ENCODE measurements around the gene IL17RD.

DNA sequence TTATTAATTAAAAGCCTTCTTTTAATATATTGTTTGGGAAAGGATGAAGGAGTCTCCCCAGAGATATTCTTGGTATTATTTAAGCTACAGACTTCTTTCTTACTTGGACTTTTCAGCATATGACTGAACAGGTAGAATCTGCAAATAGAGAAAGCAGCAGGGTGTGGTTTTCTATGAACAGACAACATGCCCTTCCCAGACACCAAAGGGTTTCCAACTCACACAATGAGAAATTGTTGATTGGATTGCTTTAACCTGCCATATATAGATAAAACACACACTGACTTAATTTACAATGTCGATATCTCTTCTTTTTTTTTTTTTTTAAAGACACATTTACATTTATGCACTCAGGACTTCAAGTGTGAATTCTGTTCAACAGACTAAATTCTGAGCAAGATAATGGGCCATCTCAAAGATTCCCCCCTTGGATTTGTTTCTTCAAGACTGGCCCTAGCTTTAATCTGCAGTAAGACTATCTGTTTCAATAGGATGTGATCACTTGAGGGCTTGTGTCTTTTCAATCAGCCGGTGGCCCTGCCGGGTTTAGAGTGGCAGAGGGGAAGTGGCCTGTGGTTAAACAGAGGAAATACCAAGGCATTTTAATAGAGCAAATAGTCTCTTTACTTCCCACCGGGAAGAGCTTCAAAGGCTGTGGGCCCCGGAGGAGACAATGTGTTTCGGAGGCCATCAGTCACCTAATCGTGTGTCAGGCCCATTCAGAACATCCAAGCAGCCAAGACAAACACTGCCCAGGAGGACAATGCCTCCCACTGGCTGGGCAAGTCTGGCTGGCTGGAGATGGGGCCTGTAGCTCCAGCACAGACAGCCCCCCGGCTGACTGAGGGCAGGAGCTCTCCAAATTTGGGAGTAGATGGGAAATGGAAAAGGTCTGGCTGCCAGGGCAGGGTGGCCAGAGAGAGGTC is 6.1 kb downstream of the IL17RD start:
- no peak for TF ChIP-seq CTCF (IDR thresholded peaks at IDR 0.05)
- TF ChIP-seq POLR2AphosphoS5 (IDR thresholded peaks at IDR 0.05; ENCODE audit: low read depth, low read length): no peak
- TF ChIP-seq TCF7L2 (IDR thresholded peaks at IDR 0.05; ENCODE audit: low read depth, low read length): no peak
- TF ChIP-seq, protein P1, sequence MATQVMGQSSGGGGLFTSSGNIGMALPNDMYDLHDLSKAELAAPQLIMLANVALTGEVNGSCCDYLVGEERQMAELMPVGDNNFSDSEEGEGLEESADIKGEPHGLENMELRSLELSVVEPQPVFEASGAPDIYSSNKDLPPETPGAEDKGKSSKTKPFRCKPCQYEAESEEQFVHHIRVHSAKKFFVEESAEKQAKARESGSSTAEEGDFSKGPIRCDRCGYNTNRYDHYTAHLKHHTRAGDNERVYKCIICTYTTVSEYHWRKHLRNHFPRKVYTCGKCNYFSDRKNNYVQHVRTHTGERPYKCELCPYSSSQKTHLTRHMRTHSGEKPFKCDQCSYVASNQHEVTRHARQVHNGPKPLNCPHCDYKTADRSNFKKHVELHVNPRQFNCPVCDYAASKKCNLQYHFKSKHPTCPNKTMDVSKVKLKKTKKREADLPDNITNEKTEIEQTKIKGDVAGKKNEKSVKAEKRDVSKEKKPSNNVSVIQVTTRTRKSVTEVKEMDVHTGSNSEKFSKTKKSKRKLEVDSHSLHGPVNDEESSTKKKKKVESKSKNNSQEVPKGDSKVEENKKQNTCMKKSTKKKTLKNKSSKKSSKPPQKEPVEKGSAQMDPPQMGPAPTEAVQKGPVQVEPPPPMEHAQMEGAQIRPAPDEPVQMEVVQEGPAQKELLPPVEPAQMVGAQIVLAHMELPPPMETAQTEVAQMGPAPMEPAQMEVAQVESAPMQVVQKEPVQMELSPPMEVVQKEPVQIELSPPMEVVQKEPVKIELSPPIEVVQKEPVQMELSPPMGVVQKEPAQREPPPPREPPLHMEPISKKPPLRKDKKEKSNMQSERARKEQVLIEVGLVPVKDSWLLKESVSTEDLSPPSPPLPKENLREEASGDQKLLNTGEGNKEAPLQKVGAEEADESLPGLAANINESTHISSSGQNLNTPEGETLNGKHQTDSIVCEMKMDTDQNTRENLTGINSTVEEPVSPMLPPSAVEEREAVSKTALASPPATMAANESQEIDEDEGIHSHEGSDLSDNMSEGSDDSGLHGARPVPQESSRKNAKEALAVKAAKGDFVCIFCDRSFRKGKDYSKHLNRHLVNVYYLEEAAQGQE (IDR thresholded peaks at IDR 0.05; ENCODE audit: insufficient read depth in 1 of 2, low read depth in 2 of 2, low read length in 1 of 2): no peak

All from Panc1 (cell line).